GM21576 (cell line): ENCODE data around the gene TEKT2.

Experiments used
- ATAC-seq: cut with Tn5 transposase; IDR thresholded peaks from one replicate; pipeline ENCODE4 v1.9.1; 2021; ENCODE audit warnings: mild to moderate bottlenecking, moderate library complexity; ENCODE audit not compliant: unreplicated experiment

TEKT2 gene

DNA sequence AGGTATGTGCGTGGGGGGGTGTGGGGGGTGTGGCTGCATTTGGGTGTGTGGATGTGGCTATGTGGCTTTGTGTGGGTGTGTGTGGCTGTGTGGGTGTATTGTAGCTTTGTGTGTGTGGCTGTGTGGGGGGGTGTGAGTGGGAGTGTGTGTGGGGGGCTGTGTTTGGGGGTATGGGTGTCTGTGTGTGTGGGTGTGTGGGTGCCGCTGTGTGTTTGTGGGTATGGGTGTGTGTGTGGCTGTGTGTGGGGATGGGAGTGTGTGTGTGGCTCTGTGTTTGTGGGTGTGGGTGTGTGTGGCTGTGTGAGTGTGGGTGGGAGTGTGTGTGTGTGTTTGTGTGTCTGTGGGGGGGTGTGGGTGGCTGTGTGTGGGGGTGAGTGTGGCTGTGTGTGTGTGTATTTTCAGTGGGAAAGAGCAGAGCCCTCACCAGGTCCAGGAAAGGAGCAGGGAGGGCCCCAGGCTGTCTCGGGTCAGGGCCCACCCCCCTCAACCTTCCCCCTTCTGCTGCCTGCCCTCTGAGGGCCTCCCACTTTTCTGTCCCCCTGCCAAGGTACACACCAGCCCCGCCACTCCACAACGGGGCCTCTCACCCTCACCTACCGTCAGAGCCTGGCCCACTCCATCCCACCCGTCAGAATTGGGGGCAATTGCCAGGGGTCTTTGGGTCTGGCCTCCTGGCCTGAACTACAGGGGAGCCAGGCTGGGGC lies 43.1 kb downstream of the TEKT2 start:
- no peak for ATAC-seq

GRCh38 chr1:36128126-36128904 lies 44.4 kb downstream of the TEKT2 start:
- no peak for ATAC-seq

GRCh38 chr1:36128905-36129206 lies 45.0 kb downstream of the TEKT2 start:
- ATAC-seq, result no peak

- ATAC-seq, result no peak
Measured at GRCh38 chr1:36132029-36132428, 48.1 kb downstream of the TEKT2 start.

DNA sequence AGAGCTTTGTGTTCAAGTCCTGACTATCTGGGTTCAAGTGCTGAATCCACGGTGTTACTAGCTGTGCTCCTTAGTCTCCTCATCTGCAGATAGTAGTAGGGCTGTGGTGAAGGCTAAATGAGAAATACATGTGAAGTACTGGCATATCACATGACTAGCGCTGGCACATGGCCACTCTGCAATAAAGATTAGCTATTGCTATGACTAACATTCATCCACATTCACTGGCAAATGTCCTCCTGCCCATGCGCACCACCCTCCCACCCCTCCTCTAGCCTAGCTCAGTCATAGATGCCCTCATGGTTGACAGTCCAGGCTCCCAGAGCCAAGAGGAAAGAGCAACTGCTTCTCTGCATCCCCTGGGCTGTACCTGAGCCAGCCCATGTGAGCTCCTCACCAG lies 49.6 kb downstream of the TEKT2 start:
- ATAC-seq, result no peak

DNA sequence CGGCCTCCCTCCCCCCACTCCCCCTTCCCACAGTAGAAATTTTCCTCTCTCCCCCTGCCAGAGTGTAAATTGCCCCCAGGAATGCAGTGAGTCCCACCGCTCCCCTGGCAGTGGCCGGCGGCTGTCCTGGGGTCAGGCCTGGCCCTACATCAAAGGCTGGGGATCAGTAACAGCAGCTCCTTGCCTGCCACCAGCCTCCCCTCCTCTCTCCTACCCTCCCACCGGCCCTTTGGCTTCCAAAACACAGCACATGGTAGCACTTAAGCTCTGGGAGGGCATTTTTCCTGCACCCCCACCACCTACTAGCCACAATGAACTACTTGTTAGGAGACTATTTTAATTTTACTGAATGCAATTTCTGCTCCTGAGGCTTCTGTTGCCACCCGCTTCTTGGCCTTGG lies 50.1 kb downstream of the TEKT2 start:
- ATAC-seq, result no peak

GRCh38 chr1:36134505-36135329 lies 50.8 kb downstream of the TEKT2 start:
- ATAC-seq, result no peak

- no peak for ATAC-seq
Measured at GRCh38 chr1:36135330-36135667, 51.4 kb downstream of the TEKT2 start.

DNA sequence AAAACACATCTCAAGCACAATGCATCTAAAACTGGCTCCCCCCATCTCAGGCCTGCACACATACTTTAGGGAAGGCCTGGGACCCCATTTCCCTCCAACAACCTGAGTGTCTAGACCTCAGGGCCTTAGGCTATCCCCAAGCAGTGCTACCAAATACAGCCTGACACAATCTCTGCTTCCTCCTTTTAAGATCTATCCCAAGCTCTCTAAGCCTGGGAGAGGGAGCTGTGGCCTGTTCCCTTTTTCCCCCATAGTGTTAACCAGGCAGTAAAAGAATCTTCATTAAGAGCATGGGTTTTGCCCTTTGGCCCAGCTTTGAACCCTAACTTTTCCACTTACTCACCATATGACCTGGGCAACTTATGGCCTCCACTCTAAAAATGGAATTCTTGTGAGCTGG lies 51.9 kb downstream of the TEKT2 start:
- no peak for ATAC-seq

GRCh38 chr1:36136535-36136934 lies 52.6 kb downstream of the TEKT2 start:
- no peak for ATAC-seq

DNA sequence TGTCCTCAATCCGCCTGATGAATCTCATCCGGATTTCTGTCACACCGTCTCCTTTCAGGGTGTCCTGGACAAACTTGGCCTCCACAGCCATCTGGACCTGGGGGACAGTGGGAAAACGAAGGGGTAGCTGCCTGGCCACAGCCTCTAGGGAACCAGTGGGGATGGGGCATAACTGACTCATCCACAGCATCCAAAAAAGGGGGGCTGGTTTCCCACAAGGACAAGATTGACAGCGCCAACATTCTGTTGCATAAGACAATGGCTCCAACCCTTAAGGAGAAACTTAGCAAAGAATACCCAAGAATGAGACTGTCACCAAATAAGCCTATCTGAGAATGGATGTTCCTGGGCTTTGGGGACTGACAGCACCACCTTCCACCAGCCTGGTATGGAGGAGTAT lies 53.3 kb downstream of the TEKT2 start:
- ATAC-seq, result no peak

- ATAC-seq, result no peak
Measured at GRCh38 chr1:36137776-36138175, 53.9 kb downstream of the TEKT2 start.
